ENCODE measurements around the gene EYS.

DNA sequence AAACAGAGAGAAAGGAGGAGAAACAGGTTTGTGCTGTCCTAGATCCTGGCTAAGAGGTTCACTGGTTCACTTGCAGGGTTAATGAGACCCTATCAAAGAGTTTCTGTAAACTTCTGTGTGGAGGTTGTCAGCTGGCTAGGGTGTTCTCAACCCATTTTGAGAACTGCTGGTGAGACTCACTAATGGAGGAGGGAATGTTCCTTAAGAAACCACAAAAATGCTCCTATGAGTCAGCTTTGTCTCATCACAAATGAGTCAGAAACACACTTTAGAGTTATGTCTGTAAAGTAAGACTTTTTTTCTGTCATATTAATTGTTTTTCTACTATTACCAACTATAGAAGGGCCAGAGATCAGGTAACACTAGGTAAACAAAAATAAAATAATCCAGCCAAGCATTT lies 1187.0 kb downstream of the EYS start:
- TF ChIP-seq EZH2 (IDR thresholded peaks at IDR 0.05; ENCODE audit: insufficient read depth, poor library complexity, severe bottlenecking) (no peak), EZH2phosphoT487 (IDR thresholded peaks at IDR 0.05; ENCODE audit: insufficient read depth, low read depth) (no peak)

Measured in GM23248 (cell line).